ENCODE results near the gene KAZALD1. TPM values are rescaled to one million over a fixed set of nuclear protein-coding genes. Genes with fewer than 3 reads are reported as not detected.

KAZALD1 gene
- total RNA-seq, result 26.4 and 30.1 TPM in 2 replicates

DNA sequence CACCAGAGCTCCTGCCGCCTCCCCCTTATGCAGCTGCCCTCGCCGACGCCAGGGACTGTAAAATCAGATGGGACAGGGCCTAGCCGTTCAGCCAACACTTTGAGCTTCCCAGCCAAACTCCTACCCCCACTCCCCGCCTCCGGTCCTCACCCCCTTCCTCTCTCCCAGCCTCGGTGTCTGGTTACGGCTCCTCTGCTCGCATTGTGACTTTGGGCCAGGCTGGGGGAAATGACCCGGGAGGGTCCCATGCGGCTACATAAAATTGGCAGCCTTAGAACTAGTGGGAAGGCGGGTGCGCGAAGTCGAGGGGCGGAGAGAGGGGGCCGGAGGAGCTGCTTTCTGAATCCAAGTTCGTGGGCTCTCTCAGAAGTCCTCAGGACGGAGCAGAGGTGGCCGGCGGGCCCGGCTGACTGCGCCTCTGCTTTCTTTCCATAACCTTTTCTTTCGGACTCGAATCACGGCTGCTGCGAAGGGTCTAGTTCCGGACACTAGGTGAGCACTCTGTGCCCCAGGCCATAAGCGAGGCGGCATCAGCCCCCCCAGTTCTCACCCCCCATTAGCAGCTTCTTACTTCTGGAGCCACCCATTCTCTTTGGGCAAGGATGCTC lies at the start of gene KAZALD1:
Gene KAZALD1 (plus strand): TSS at position 366 of the 608 bp plus-strand sequence. CDS start 604 bp downstream, outside the sequence.
- peak within 1 kb of the TSS; percentile 98 for H3K4me2 ChIP-seq (ENCODE audit: insufficient read depth, low read length)
- H4K20me1 ChIP-seq (ENCODE audit: insufficient read depth, low read length), result no peaks in the 10 kb centered on the region
- peak; percentile 97 for DNase-seq (ENCODE audit: insufficient read length, low spot score, missing footprints)
- TF ChIP-seq, protein P1, sequence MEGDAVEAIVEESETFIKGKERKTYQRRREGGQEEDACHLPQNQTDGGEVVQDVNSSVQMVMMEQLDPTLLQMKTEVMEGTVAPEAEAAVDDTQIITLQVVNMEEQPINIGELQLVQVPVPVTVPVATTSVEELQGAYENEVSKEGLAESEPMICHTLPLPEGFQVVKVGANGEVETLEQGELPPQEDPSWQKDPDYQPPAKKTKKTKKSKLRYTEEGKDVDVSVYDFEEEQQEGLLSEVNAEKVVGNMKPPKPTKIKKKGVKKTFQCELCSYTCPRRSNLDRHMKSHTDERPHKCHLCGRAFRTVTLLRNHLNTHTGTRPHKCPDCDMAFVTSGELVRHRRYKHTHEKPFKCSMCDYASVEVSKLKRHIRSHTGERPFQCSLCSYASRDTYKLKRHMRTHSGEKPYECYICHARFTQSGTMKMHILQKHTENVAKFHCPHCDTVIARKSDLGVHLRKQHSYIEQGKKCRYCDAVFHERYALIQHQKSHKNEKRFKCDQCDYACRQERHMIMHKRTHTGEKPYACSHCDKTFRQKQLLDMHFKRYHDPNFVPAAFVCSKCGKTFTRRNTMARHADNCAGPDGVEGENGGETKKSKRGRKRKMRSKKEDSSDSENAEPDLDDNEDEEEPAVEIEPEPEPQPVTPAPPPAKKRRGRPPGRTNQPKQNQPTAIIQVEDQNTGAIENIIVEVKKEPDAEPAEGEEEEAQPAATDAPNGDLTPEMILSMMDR (IDR thresholded peaks at IDR 0.05; ENCODE audit: extremely low read depth, low read depth, low read length), result no peak
- no peaks in the 10 kb centered on the region for H3K27me3 ChIP-seq (ENCODE audit: insufficient read depth, low read length)
- peaks cover 2% of the 10 kb centered on the region for H3K36me3 ChIP-seq (ENCODE audit: insufficient read depth, low read length)
- H3K79me2 ChIP-seq (ENCODE audit: insufficient read depth, low read length), result peaks cover 15% of the 10 kb centered on the region
- peak within 1 kb of the TSS; percentile 85 for H3K4me3 ChIP-seq (ENCODE audit: insufficient read depth, low read length)
- peak within 1 kb of the TSS; percentile 91 for H2AFZ ChIP-seq (ENCODE audit: low read length)
- no peaks in the 10 kb centered on the region for H3K9me3 ChIP-seq (ENCODE audit: low read depth, low read length)
- peaks cover 43% of the 10 kb centered on the region for H3K4me1 ChIP-seq (ENCODE audit: insufficient read depth, low read length)
- H3K27ac ChIP-seq (ENCODE audit: low read depth, low read length), result peak within 1 kb of the TSS; percentile 92

DNA sequence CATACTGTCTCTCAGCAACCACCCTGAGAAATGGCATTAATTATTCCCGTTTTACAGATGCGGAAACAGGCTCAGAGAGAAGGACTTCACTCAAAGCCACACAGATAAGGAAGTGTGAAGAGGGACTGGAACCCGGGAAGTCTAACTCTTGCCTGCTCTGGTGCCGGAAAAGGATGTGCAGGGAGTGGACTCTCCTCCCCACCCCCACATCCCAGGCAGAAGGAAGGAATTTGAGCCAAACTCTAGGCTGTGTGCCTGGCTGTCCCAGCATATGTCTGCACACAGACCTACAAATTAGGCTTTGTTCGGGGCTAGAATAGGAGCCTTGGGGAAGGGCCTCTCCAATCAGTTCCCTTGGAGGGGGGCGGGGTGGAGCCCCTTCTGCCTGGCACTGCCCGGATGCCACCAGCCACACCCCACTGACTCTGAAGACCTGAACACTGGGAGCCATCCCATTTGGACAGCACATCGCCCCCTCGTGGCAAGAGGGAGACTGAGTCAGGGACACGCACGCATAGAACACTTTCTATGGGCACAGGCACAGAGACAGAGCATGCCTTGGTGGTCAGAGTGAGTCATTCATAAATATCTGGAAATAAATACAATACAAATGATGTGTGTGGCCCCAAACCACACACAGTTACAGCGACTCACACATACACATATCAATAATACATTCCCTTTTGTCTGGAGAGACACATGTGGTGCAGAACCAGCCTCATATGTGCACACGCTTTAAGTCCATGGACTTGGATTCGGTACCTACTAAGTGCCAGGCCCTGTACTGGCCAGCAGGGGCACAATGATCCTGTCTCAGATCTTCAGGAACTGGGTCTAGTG lies 49.0 kb upstream of the KAZALD1 start:
- H3K4me2 ChIP-seq (ENCODE audit: insufficient read depth, low read length), result peak overlapping the region; percentile 69
- H3K36me3 ChIP-seq (ENCODE audit: insufficient read depth, low read length), result no peaks in the 10 kb centered on the region
- no peaks in the 10 kb centered on the region for H4K20me1 ChIP-seq (ENCODE audit: insufficient read depth, low read length)
- no peaks in the 10 kb centered on the region for H3K9me3 ChIP-seq (ENCODE audit: low read depth, low read length)
- peaks cover 32% of the 10 kb centered on the region for H3K4me1 ChIP-seq (ENCODE audit: insufficient read depth, low read length)
- no peaks in the 10 kb centered on the region for H3K27me3 ChIP-seq (ENCODE audit: insufficient read depth, low read length)
- peak; percentile 99 for DNase-seq (ENCODE audit: insufficient read length, low spot score, missing footprints)
- peak overlapping the region; percentile 9 for H3K4me3 ChIP-seq (ENCODE audit: insufficient read depth, low read length)
- no peaks in the 10 kb centered on the region for H3K79me2 ChIP-seq (ENCODE audit: insufficient read depth, low read length)
- TF ChIP-seq, protein P1 (IDR thresholded peaks at IDR 0.05; ENCODE audit: extremely low read depth, low read depth, low read length), result peak; percentile 97
- peak overlapping the region; percentile 66 for H2AFZ ChIP-seq (ENCODE audit: low read length)
- H3K27ac ChIP-seq (ENCODE audit: low read depth, low read length), result peak overlapping the region; percentile 45

- Histone ChIP-seq H3K9me3 (ENCODE audit: low read depth, low read length) (no peaks in the 10 kb centered on the region), H3K36me3 (ENCODE audit: insufficient read depth, low read length) (no peaks in the 10 kb centered on the region), H4K20me1 (ENCODE audit: insufficient read depth, low read length) (no peaks in the 10 kb centered on the region), H3K79me2 (ENCODE audit: insufficient read depth, low read length) (no peaks in the 10 kb centered on the region), H3K4me1 (ENCODE audit: insufficient read depth, low read length) (peaks cover 27% of the 10 kb centered on the region), H3K4me3 (ENCODE audit: insufficient read depth, low read length) (peak overlapping the region; percentile 9), H3K27ac (ENCODE audit: low read depth, low read length) (peak overlapping the region; percentile 45), H3K4me2 (ENCODE audit: insufficient read depth, low read length) (peak overlapping the region; percentile 69), H3K27me3 (ENCODE audit: insufficient read depth, low read length) (no peaks in the 10 kb centered on the region), H2AFZ (ENCODE audit: low read length) (no peak overlapping the region)
- DNase-seq (ENCODE audit: insufficient read length, low spot score, missing footprints), result no peak
- TF ChIP-seq, protein P1 (IDR thresholded peaks at IDR 0.05; ENCODE audit: extremely low read depth, low read depth, low read length), result no peak
Observed at GRCh38 chr10:101013365-101013825, 48.4 kb upstream of the KAZALD1 start.

Data from osteoblast (primary cell).